Ascending aorta (tissue), 2 donors: ENCODE results near the gene DDAH1. TPM values are rescaled to one million over a fixed set of nuclear protein-coding genes. Genes with fewer than 3 reads are reported as not detected.

Experiments
- DNase-seq, 2 donors: peaks; one replicate each; pipeline ENCODE4 v3.0.0-alpha.2; 2019; ENCODE audit warnings: low spot score in 2 of 2
- H3K27ac ChIP-seq, 2 donors: fragments of 200-600 bp; sonication (generic); one replicate each; pipeline ENCODE4 v1.5.1; 2016 to 2017; ENCODE audit warnings: mild to moderate bottlenecking in 1 of 2
- H3K27me3 ChIP-seq: fragments of 200-600 bp; sonication (generic); one replicate; pipeline ENCODE4 v1.5.1; 2017
- H3K36me3 ChIP-seq, 2 donors: fragments of 200-600 bp; sonication (generic); one replicate each; pipeline ENCODE4 v1.5.1; 2016
- H3K4me1 ChIP-seq, 2 donors: fragments of 200-600 bp; sonication (generic); one replicate each; pipeline ENCODE4 v1.5.1; 2016 to 2017; ENCODE audit warnings: mild to moderate bottlenecking in 1 of 2
- H3K4me3 ChIP-seq, 2 donors: fragments of 200-600 bp; sonication (generic); one replicate each; pipeline ENCODE4 v1.5.1; 2016 to 2017; ENCODE audit warnings: mild to moderate bottlenecking in 1 of 2
- H3K9me3 ChIP-seq, 2 donors: fragments of 200-600 bp; sonication (generic); one replicate each; pipeline ENCODE4 v1.5.1; 2016
- intact Hi-C: fragments of 100-400 bp; cut with DNase I; formaldehyde crosslinking; loops from one replicate; pipeline ENCODE4 v1.15.1; 2023
- total RNA-seq: library from RNA; depleted of rRNA; stranded (reverse); fragments of >200 nt; gene quantifications from one replicate; pipeline ENCODE4 v1.1.0, GENCODE V29; 2016
- TF ChIP-seq, protein P1 (sequence below), 3 experiments: fragments of 200-600 bp in 2 of 3; fragments of 450-650 bp in 1 of 3; sonication (generic) in 2 of 3; IDR thresholded peaks; one replicate each; pipeline ENCODE4 v1.5.1; 2016 to 2019; ENCODE audit warnings: antibody characterized with exemption in 3 of 3, mild to moderate bottlenecking in 1 of 3, moderate library complexity in 1 of 3

The DDAH1 gene
- total RNA-seq, 1 donor from 2014 or later, result 8.5 TPM

DNA sequence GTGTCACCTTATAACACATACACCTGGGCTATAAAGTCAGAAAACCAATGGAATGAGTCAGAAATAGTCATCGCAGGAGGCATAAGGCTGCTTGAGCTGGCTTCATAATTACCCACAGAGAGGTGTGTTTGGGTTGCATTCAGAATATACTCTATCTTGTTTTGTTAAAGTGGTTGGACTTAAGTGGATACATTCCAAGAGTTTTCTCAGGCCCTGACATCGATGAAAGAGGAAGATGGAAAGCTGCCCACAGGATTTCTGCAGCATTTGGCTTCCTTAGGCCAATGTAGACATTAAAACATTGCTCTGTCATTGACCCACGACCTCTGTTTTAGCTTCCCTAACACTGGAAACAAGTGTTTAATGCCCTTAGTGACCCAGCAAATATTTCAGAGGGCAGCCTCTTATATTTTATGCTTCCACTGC is 169.9 kb downstream of the DDAH1 start:
- H3K9me3 ChIP-seq, result no peaks in the 10 kb centered on the region
- no peaks in the 10 kb centered on the region for H3K27me3 ChIP-seq
- H3K4me1 ChIP-seq, result peaks cover 10 to 26% of the 10 kb centered on the region in 2 donors
- DNase-seq, result no peak
- no peak overlapping the region for H3K4me3 ChIP-seq
- intact Hi-C loops, result loop anchor here (5.0 kb wide), 2 partner anchors 412 to 592 kb away; partner anchors contain the start of gene ZNHIT6
- no peak overlapping the region for H3K27ac ChIP-seq
- TF ChIP-seq, protein P1, sequence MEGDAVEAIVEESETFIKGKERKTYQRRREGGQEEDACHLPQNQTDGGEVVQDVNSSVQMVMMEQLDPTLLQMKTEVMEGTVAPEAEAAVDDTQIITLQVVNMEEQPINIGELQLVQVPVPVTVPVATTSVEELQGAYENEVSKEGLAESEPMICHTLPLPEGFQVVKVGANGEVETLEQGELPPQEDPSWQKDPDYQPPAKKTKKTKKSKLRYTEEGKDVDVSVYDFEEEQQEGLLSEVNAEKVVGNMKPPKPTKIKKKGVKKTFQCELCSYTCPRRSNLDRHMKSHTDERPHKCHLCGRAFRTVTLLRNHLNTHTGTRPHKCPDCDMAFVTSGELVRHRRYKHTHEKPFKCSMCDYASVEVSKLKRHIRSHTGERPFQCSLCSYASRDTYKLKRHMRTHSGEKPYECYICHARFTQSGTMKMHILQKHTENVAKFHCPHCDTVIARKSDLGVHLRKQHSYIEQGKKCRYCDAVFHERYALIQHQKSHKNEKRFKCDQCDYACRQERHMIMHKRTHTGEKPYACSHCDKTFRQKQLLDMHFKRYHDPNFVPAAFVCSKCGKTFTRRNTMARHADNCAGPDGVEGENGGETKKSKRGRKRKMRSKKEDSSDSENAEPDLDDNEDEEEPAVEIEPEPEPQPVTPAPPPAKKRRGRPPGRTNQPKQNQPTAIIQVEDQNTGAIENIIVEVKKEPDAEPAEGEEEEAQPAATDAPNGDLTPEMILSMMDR (IDR thresholded peaks at IDR 0.05), result no peak
- H3K36me3 ChIP-seq, result no peaks in the 10 kb centered on the region

DNA sequence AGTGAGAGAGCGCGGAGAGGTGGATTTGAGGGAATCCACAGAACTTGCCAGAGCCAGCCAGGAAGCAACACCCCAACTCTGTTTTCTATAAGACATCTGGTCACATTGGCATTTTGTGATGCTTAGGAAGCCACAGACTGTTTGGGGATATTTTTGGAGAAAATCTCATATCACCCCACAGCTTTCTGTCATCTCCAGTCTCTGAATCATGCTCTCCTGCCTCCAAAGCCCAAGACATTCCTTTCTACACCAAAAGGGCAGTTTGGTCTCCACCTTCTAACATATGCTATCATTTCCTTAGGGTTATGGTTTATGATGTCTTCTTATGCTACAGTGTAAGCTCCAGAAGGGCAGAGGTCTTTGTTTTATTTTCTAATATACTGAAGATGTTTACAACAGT is 174.1 kb downstream of the DDAH1 start:
- no peaks in the 10 kb centered on the region for H3K9me3 ChIP-seq
- no peaks in the 10 kb centered on the region for H3K36me3 ChIP-seq
- intact Hi-C loops, result no loop called here
- TF ChIP-seq, protein P1 (IDR thresholded peaks at IDR 0.05), result no peak
- H3K4me3 ChIP-seq, result no peak overlapping the region
- no peaks in the 10 kb centered on the region for H3K4me1 ChIP-seq
- H3K27me3 ChIP-seq, result no peaks in the 10 kb centered on the region
- no peak for DNase-seq
- no peak overlapping the region for H3K27ac ChIP-seq

DNA sequence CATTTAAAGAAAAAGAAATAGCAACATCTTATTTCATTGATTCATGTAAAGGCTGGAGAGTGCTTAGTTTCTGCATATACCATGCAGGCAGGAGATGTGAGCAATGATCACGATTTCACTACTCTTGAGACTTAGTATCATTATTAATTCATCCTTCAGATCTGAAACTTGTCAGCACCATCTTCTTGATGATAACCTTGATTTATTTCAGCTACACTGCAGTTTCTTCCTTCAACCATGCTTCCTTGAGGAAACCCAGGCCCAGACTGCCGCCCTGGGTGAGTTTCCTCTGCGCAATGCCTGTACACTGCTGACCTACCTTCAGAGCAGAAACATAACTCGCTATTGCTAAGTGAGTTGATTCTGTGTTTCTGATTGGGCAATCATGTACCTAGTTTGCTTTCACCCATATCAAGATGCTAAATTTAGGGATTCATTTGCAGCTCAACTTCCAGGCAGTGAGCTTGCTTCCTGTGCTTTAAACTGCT is 175.1 kb downstream of the DDAH1 start:
- DNase-seq, result no peak
- no peaks in the 10 kb centered on the region for H3K4me1 ChIP-seq
- H3K27ac ChIP-seq, result no peak overlapping the region
- H3K36me3 ChIP-seq, result no peaks in the 10 kb centered on the region
- H3K4me3 ChIP-seq, result no peak overlapping the region
- H3K9me3 ChIP-seq, result no peaks in the 10 kb centered on the region
- intact Hi-C loops, result no loop called here
- H3K27me3 ChIP-seq, result no peaks in the 10 kb centered on the region
- TF ChIP-seq, protein P1 (IDR thresholded peaks at IDR 0.05), result no peak

DNA sequence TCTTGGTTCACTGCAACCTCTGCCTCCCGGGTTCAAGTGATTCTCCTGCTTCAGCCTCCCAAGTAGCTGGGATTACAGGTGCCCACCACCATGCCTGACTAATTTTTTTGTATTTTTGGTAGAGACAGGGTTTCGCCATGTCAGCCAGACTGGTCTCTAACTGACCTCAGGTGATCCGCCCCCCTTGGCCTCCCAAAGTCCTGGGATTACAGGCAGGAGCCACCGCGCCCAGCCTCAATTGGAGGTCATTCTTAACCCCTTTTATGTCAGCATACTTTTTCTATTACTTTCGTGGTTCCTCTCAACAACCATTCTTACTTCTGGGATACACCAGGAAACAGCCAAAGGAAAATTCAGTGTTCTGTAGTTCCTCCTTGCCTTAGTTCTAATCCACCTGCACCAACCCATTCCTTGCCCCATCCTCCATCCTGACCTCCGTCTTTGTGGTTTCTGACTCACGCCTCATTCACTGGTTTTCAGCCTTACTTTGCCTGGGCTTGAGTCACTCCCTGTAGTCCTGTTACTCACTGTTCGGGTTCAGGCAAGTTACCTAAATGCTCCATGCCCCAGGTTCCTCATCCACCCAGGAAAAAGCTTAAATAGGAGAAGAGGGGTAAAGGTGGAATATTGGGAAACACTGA is 175.6 kb downstream of the DDAH1 start:
- H3K27me3 ChIP-seq, result no peaks in the 10 kb centered on the region
- DNase-seq, result no peak
- no peak overlapping the region for H3K4me3 ChIP-seq
- intact Hi-C loops, result no loop called here
- no peaks in the 10 kb centered on the region for H3K9me3 ChIP-seq
- H3K36me3 ChIP-seq, result no peaks in the 10 kb centered on the region
- TF ChIP-seq, protein P1 (IDR thresholded peaks at IDR 0.05), result no peak
- H3K4me1 ChIP-seq, result no peaks in the 10 kb centered on the region
- H3K27ac ChIP-seq, result no peak overlapping the region

DNA sequence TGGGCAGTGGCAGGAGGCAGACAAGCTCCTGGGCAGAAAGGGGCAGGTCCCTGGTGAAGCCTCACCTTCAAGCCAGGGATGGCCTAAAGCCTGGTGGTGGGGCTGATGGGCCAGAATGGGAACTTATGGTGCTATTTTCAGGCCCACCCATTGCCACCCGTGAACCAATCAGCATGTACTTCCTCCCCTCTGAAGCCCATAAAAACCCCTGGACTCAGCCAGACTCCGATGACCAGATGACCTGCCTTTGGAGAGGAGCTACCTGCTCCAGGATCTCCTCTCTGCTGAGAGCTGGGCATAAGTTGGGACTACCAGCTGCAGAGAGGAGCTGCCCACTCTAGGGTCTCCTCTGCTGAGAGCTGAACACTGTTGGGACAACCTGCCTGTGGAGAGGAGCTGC is 180.8 kb downstream of the DDAH1 start:
- intact Hi-C loops, result no loop called here
- Histone ChIP-seq H3K9me3 (no peaks in the 10 kb centered on the region), H3K36me3 (no peaks in the 10 kb centered on the region), H3K27ac (no peak overlapping the region), H3K27me3 (no peaks in the 10 kb centered on the region), H3K4me1 (no peaks in the 10 kb centered on the region), H3K4me3 (no peak overlapping the region)
- no peak for DNase-seq
- TF ChIP-seq, protein P1 (IDR thresholded peaks at IDR 0.05), result no peak
